ENCODE data around the gene WNK3.

- TF ChIP-seq POLR2A (IDR thresholded peaks at IDR 0.05): no peak
- TF ChIP-seq CTCF (IDR thresholded peaks at IDR 0.05): no peak
Measured at GRCh38 chrX:54359408-54359807, 1.6 kb upstream of the WNK3 start.
